B cell (primary cell): ENCODE data around the gene ADD3. TPM values are rescaled to one million over a fixed set of nuclear protein-coding genes. Genes with fewer than 3 reads are reported as not detected.

Source experiments
- ATAC-seq: fragments of 200-7000 bp; cut with Tn5 transposase; one replicate; pipeline ENCODE4 v1.10.0; 2021; ENCODE audit warnings: low read depth, mild to moderate bottlenecking, moderate number of reproducible peaks, moderate library complexity
- CTCF ChIA-PET: fragments of 350-600 bp; sonication (Branson Sonifier 250); formaldehyde crosslinking; loops from one replicate; lab custom pipeline; 2021; ENCODE audit warnings: antibody characterized with exemption, inconsistent platforms; lab: Charles Lee
- POLR2A ChIA-PET: fragments of 350-600 bp; sonication (Branson Sonifier 250); formaldehyde crosslinking; loops from one replicate; lab custom pipeline; 2021; ENCODE audit warnings: antibody characterized with exemption; lab: Charles Lee
- DNase-seq: peaks from one replicate; pipeline ENCODE4 v3.0.0; 2013
- H2AFZ ChIP-seq: 2 replicates; pipeline ENCODE4 v1.6.1; 2012; ENCODE audit warnings: mild to moderate bottlenecking, low read depth, low read length; ENCODE audit not compliant: insufficient read depth, poor library complexity, severe bottlenecking
- H3K27ac ChIP-seq, 2 donors: 1 replicate in 1 of 2; 2 replicates in 1 of 2; pipeline ENCODE4 v1.5.1; 2012 to 2013; ENCODE audit warnings: low read length in 2 of 2, mild to moderate bottlenecking in 2 of 2, moderate library complexity in 1 of 2
- H3K27me3 ChIP-seq, 4 experiments: fragments of 200-600 bp in 1 of 4; sonication (generic) in 1 of 4; replicated peaks in 1 of 4; 1 replicate in 2 of 4; 2 replicates in 2 of 4; pipeline versions ENCODE4 v1.6.1 to v1.7.0; 2013 to 2016; ENCODE audit warnings: low read length in 3 of 4, mild to moderate bottlenecking in 2 of 4, mixed read lengths in 1 of 4, moderate library complexity in 1 of 4; ENCODE audit not compliant: insufficient read depth in 4 of 4, control insufficient read depth in 3 of 4; ENCODE audit errors: control extremely low read depth in 1 of 4
- H3K36me3 ChIP-seq, 2 experiments: replicated peaks in 1 of 2; 1 replicate in 1 of 2; 2 replicates in 1 of 2; pipeline versions ENCODE4 v1.6.1 to v1.7.1; 2013; ENCODE audit warnings: low read length in 1 of 2; ENCODE audit not compliant: insufficient read depth in 2 of 2, control insufficient read depth in 1 of 2; ENCODE audit errors: control extremely low read depth in 1 of 2, extremely low read depth in 1 of 2
- H3K4me1 ChIP-seq, 2 donors: fragments of 200-600 bp in 1 of 2; sonication (generic) in 1 of 2; 1 replicate in 1 of 2; 2 replicates in 1 of 2; pipeline versions ENCODE4 v1.5.1 to v1.6.1; 2013 to 2017; ENCODE audit warnings: low read length in 2 of 2; ENCODE audit not compliant: control insufficient read depth in 2 of 2, insufficient read depth in 2 of 2
- H3K4me2 ChIP-seq: replicated peaks from 2 replicates; pipeline ENCODE3; 2012; ENCODE audit warnings: mild to moderate bottlenecking, low read depth, low read length; ENCODE audit not compliant: poor library complexity, severe bottlenecking
- H3K4me3 ChIP-seq, 5 experiments: fragments of 200-600 bp in 1 of 5; sonication (generic) in 1 of 5; 1 replicate in 3 of 5; 2 replicates in 2 of 5; pipeline versions ENCODE4 v1.5.1 to v1.7.0; 2011 to 2016; ENCODE audit warnings: low read length in 4 of 5, mild to moderate bottlenecking in 4 of 5, low read depth in 2 of 5, control low read depth in 1 of 5, moderate library complexity in 1 of 5; ENCODE audit not compliant: insufficient read depth in 1 of 5; ENCODE audit errors: control extremely low read depth in 1 of 5, extremely low read depth in 1 of 5
- H3K79me2 ChIP-seq: fragments of 200-600 bp; sonication (generic); one replicate; pipeline ENCODE4 v1.6.0; 2016; ENCODE audit warnings: low read length; ENCODE audit not compliant: control insufficient read depth, insufficient read depth
- H3K9ac ChIP-seq: fragments of 200-600 bp; sonication (generic); 2 replicates; pipeline ENCODE4 v1.6.1; 2017; ENCODE audit warnings: mild to moderate bottlenecking, low read length, moderate library complexity
- H3K9me3 ChIP-seq, 3 donors: one replicate each; pipeline versions ENCODE4 v1.6.1 to v1.7.1; 2013; ENCODE audit warnings: low read length in 2 of 3; ENCODE audit not compliant: control insufficient read depth in 2 of 3, insufficient read depth in 1 of 3; ENCODE audit errors: control extremely low read depth in 1 of 3
- H4K20me1 ChIP-seq: 2 replicates; pipeline ENCODE4 v1.6.0; 2012; ENCODE audit warnings: mild to moderate bottlenecking, low read length; ENCODE audit not compliant: insufficient read depth, control insufficient read depth, poor library complexity, severe bottlenecking
- H3K27ac Mint-ChIP-seq: one replicate; pipeline ENCODE4 v1.8.0; 2021; ENCODE audit warnings: mixed read lengths
- H3K27me3 Mint-ChIP-seq: one replicate; pipeline ENCODE4 v1.8.0; 2021; ENCODE audit warnings: mixed read lengths
- H3K4me1 Mint-ChIP-seq: one replicate; pipeline ENCODE4 v1.8.0; 2021; ENCODE audit warnings: mixed read lengths
- H3K4me3 Mint-ChIP-seq: one replicate; pipeline ENCODE4 v1.8.0; 2021; ENCODE audit warnings: mixed read lengths
- H3K9me3 Mint-ChIP-seq: one replicate; pipeline ENCODE4 v1.8.0; 2022; ENCODE audit warnings: mixed read lengths; ENCODE audit not compliant: insufficient read depth
- EZH2 ChIP-seq: IDR thresholded peaks from 2 replicates; pipeline ENCODE4 v1.6.1; 2012; ENCODE audit warnings: borderline replicate concordance, low read depth, mild to moderate bottlenecking, moderate library complexity, low read length; ENCODE audit not compliant: insufficient read depth, poor library complexity, severe bottlenecking
- WGBS: methylation state at CpG from one replicate; pipeline ENCODE4 v1.1.5; 2013; ENCODE audit warnings: missing lambda C conversion rate; ENCODE audit not compliant: insufficient coverage; 5-methylcytosine and 5-hydroxymethylcytosine counted together
- intact Hi-C: fragments of 100-400 bp; cut with micrococcal nuclease; formaldehyde crosslinking; loops from one replicate; pipeline ENCODE4 v1.10.0; 2022
- polyA plus RNA-seq: library from polyadenylated mRNA; depleted of rRNA; stranded (reverse); fragments of >200 nt; gene quantifications from 2 replicates; pipeline ENCODE4 v1.2.3, GENCODE V29; 2012
- total RNA-seq, 2 donors: library from RNA; stranded (reverse); fragments of 120-200 nt in 1 of 2; gene quantifications; 1 replicate in 1 of 2; 2 replicates in 1 of 2; pipeline versions ENCODE4 v1.2.3 to v1.2.4, GENCODE V29; 2013 to 2022
- TF ChIP-seq, protein P1 (sequence below): fragments of 200-600 bp; IDR thresholded peaks from one replicate; pipeline ENCODE4 v1.8.0; 2022; ENCODE audit warnings: antibody characterized with exemption, mild to moderate bottlenecking

Gene ADD3
- total and polyA plus RNA-seq, 2 donors (not counting 1 experiment from before 2014, with no cell fraction given), result 156 to 185 TPM

DNA sequence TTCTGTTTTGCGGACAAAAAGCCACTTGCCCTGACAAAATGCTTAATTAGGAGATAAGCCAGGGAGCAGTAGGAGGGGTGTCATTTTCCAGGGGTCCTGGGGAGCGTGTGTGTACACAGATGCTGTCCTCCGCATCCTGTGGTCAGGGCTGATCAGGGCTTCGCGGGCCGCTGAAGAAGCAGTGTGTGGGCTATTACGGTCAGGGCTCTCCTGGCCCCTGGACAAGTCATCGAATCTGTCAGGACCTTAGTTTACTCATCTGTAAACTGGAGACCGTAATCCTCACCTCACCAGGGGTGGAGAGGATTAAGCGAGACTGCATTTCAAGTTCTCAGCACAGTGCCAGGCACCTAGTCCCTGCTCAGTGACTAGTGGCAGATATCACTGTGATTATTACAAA, 173.7 kb downstream of the ADD3 start:
- no peak overlapping the region for H3K4me3 ChIP-seq
- ATAC-seq, result no peak
- no peaks in the 10 kb centered on the region for H4K20me1 ChIP-seq
- WGBS, result 90% methylated on average over 9 of the region's 10 CpGs
- POLR2A ChIA-PET, result no interaction called here
- H3K4me1 Mint-ChIP-seq, result peaks cover under 1% of the 10 kb centered on the region
- H3K9me3 ChIP-seq, result peaks cover 0 to 3% (median 0%) of the 10 kb centered on the region in 3 donors
- no peak for DNase-seq
- H3K4me3 Mint-ChIP-seq, result no peak overlapping the region
- no peak overlapping the region for H3K4me2 ChIP-seq
- CTCF ChIA-PET, result no interaction called here
- peaks cover 3% of the 10 kb centered on the region in 2 donors for H3K4me1 ChIP-seq
- H3K36me3 ChIP-seq, result no peaks in the 10 kb centered on the region
- intact Hi-C loops, result no loop called here
- TF ChIP-seq, protein P1, sequence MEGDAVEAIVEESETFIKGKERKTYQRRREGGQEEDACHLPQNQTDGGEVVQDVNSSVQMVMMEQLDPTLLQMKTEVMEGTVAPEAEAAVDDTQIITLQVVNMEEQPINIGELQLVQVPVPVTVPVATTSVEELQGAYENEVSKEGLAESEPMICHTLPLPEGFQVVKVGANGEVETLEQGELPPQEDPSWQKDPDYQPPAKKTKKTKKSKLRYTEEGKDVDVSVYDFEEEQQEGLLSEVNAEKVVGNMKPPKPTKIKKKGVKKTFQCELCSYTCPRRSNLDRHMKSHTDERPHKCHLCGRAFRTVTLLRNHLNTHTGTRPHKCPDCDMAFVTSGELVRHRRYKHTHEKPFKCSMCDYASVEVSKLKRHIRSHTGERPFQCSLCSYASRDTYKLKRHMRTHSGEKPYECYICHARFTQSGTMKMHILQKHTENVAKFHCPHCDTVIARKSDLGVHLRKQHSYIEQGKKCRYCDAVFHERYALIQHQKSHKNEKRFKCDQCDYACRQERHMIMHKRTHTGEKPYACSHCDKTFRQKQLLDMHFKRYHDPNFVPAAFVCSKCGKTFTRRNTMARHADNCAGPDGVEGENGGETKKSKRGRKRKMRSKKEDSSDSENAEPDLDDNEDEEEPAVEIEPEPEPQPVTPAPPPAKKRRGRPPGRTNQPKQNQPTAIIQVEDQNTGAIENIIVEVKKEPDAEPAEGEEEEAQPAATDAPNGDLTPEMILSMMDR, result no peak
- no peak overlapping the region for H2AFZ ChIP-seq
- H3K27me3 ChIP-seq, result peaks cover 0 to 19% (median 5%) of the 10 kb centered on the region in 4 experiments
- H3K27me3 Mint-ChIP-seq, result peaks cover 25% of the 10 kb centered on the region
- no peaks in the 10 kb centered on the region for H3K9me3 Mint-ChIP-seq
- no peak overlapping the region for H3K9ac ChIP-seq
- no peaks in the 10 kb centered on the region for H3K79me2 ChIP-seq
- H3K27ac ChIP-seq, result no peak overlapping the region
- no peak overlapping the region for H3K27ac Mint-ChIP-seq

DNA sequence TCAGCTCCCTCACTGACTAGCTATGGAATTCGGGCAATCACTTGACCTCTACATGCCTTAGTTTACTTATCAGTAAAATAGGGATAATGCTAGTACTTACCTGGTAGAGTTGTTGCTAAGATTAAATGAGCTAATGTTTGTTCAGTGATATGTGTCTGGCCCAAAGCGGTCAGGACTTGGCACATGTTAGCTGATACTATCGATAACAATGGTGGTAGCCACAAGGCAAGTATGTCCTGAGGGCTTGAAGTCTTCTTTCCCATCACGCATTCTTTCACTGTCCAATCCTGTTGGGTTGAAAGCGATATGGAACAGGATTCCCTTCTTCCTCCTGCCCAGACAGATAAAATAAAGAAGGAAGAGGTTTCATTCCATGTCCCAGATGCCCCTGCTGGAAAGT, 174.1 kb downstream of the ADD3 start:
- POLR2A ChIA-PET, result no interaction called here
- CTCF ChIA-PET, result no interaction called here
- no peaks in the 10 kb centered on the region for H3K36me3 ChIP-seq
- Mint-ChIP-seq H3K9me3 (no peaks in the 10 kb centered on the region), H3K27ac (no peak overlapping the region), H3K27me3 (peaks cover 25% of the 10 kb centered on the region), H3K4me3 (no peak overlapping the region), H3K4me1 (no peaks in the 10 kb centered on the region)
- H3K27me3 ChIP-seq, result peaks cover 0 to 15% (median 3%) of the 10 kb centered on the region in 4 experiments
- TF ChIP-seq, protein P1, result no peak
- no peak for TF ChIP-seq EZH2
- WGBS, result 100% methylated on average over 2 of the region's 5 CpGs
- no peak overlapping the region for H2AFZ ChIP-seq
- no peaks in the 10 kb centered on the region for H3K4me1 ChIP-seq
- H4K20me1 ChIP-seq, result no peaks in the 10 kb centered on the region
- no peaks in the 10 kb centered on the region for H3K79me2 ChIP-seq
- peaks cover 0 to 4% (median 0%) of the 10 kb centered on the region in 3 donors for H3K9me3 ChIP-seq
- H3K4me2 ChIP-seq, result no peak overlapping the region
- H3K4me3 ChIP-seq, result no peak overlapping the region
- ATAC-seq (no peak), DNase-seq (no peak)
- H3K9ac ChIP-seq, result no peak overlapping the region
- intact Hi-C loops, result no loop called here
- H3K27ac ChIP-seq, result no peak overlapping the region
